Upper lobe of left lung (tissue), 4 donors: ENCODE results near the gene AR.

ENCODE experiments used
- POLR2A ChIP-seq, 4 donors: fragments of 450-650 bp; IDR thresholded peaks; one replicate each; pipeline ENCODE4 v1.5.1; 2016 to 2017; ENCODE audit warnings: antibody characterized with exemption in 4 of 4, mild to moderate bottlenecking in 2 of 4
- TF ChIP-seq, protein P1 (sequence below), 6 experiments: fragments of 450-650 bp in 4 of 6; fragments of 200-600 bp in 2 of 6; sonication (generic) in 2 of 6; IDR thresholded peaks; one replicate each; pipeline ENCODE4 v1.5.1; 2016 to 2019; ENCODE audit warnings: antibody characterized with exemption in 6 of 6

DNA sequence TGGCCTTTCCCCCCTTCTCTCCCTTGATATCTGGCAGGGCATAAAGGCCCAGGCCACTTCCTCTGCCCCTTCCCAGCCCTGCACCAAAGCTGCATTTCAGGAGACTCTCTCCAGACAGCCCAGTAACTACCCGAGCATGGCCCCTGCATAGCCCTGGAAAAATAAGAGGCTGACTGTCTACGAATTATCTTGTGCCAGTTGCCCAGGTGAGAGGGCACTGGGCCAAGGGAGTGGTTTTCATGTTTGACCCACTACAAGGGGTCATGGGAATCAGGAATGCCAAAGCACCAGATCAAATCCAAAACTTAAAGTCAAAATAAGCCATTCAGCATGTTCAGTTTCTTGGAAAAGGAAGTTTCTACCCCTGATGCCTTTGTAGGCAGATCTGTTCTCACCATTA, 183.8 kb downstream of the AR start:
- TF ChIP-seq, protein P1, sequence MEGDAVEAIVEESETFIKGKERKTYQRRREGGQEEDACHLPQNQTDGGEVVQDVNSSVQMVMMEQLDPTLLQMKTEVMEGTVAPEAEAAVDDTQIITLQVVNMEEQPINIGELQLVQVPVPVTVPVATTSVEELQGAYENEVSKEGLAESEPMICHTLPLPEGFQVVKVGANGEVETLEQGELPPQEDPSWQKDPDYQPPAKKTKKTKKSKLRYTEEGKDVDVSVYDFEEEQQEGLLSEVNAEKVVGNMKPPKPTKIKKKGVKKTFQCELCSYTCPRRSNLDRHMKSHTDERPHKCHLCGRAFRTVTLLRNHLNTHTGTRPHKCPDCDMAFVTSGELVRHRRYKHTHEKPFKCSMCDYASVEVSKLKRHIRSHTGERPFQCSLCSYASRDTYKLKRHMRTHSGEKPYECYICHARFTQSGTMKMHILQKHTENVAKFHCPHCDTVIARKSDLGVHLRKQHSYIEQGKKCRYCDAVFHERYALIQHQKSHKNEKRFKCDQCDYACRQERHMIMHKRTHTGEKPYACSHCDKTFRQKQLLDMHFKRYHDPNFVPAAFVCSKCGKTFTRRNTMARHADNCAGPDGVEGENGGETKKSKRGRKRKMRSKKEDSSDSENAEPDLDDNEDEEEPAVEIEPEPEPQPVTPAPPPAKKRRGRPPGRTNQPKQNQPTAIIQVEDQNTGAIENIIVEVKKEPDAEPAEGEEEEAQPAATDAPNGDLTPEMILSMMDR (IDR thresholded peaks at IDR 0.05): no peak
- TF ChIP-seq POLR2A (IDR thresholded peaks at IDR 0.05): no peak
